Suprapubic skin (tissue), 4 donors: ENCODE results near the gene SERPIND1.

ENCODE experiments used
- EP300 ChIP-seq: sonication (generic); formaldehyde crosslinking; IDR thresholded peaks from one replicate; pipeline ENCODE4 v1.6.1; 2017; ENCODE audit warnings: antibody characterized with exemption
- POLR2A ChIP-seq, 2 donors: fragments of 450-650 bp; IDR thresholded peaks; one replicate each; pipeline ENCODE4 v1.6.1; 2017; ENCODE audit warnings: antibody characterized with exemption in 2 of 2, mild to moderate bottlenecking in 2 of 2, moderate library complexity in 2 of 2
- POLR2AphosphoS5 ChIP-seq, 3 donors: sonication (generic); formaldehyde crosslinking; IDR thresholded peaks; one replicate each; pipeline ENCODE4 v1.6.1; 2017; ENCODE audit warnings: antibody characterized with exemption in 3 of 3
- TF ChIP-seq, protein P1 (sequence below), 2 donors: fragments of 200-600 bp in 1 of 2; fragments of 450-650 bp in 1 of 2; sonication (generic) in 1 of 2; IDR thresholded peaks; one replicate each; pipeline ENCODE4 v1.5.1; 2016 to 2019; ENCODE audit warnings: antibody characterized with exemption in 2 of 2, mild to moderate bottlenecking in 1 of 2, moderate library complexity in 1 of 2

GRCh38 chr22:20811171-20811570, 37.3 kb downstream of the SERPIND1 start:
- TF ChIP-seq, protein P1, sequence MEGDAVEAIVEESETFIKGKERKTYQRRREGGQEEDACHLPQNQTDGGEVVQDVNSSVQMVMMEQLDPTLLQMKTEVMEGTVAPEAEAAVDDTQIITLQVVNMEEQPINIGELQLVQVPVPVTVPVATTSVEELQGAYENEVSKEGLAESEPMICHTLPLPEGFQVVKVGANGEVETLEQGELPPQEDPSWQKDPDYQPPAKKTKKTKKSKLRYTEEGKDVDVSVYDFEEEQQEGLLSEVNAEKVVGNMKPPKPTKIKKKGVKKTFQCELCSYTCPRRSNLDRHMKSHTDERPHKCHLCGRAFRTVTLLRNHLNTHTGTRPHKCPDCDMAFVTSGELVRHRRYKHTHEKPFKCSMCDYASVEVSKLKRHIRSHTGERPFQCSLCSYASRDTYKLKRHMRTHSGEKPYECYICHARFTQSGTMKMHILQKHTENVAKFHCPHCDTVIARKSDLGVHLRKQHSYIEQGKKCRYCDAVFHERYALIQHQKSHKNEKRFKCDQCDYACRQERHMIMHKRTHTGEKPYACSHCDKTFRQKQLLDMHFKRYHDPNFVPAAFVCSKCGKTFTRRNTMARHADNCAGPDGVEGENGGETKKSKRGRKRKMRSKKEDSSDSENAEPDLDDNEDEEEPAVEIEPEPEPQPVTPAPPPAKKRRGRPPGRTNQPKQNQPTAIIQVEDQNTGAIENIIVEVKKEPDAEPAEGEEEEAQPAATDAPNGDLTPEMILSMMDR (IDR thresholded peaks at IDR 0.05) = no peak
- TF ChIP-seq POLR2AphosphoS5 (IDR thresholded peaks at IDR 0.05) (no peak), POLR2A (IDR thresholded peaks at IDR 0.05) (no peak), EP300 (no peak)
